ENCODE measurements around the gene TRAIP.

The TRAIP gene

GRCh38 chr3:49803465-49804140 lies 52.8 kb downstream of the TRAIP start (continued):
- TF ChIP-seq ZNF248 (tag by site-specific recombination; IDR thresholded peaks at IDR 0.05) = no peak
- no peak for TF ChIP-seq KLF7 (tag by site-specific recombination; IDR thresholded peaks at IDR 0.05; ENCODE audit: borderline replicate concordance)
- no peak for TF ChIP-seq ZBTB7A (tag by site-specific recombination; IDR thresholded peaks at IDR 0.05; ENCODE audit: low read depth)
- no peak for TF ChIP-seq KLF16 (tag by site-specific recombination; IDR thresholded peaks at IDR 0.05)
- TF ChIP-seq ZNF623 (tag by site-specific recombination; IDR thresholded peaks at IDR 0.05) = no peak
- TF ChIP-seq ZNF426 (tag by site-specific recombination; IDR thresholded peaks at IDR 0.05) = no peak
- peak; percentile 72 for TF ChIP-seq ZNF398 (tag by site-specific recombination; IDR thresholded peaks at IDR 0.05)
- TF ChIP-seq ZNF2 (tag by site-specific recombination; IDR thresholded peaks at IDR 0.05) = no peak
- TF ChIP-seq ZNF16 (tag by site-specific recombination; IDR thresholded peaks at IDR 0.05; ENCODE audit: low read depth) = no peak

- ChIA-PET CTCF (interaction anchor here (0.6 to 3.1 kb wide), 19 partner anchors 8 to 264 kb away, joined by 3 to 29 read pairs (median 3); partner anchors contain the start of gene IP6K1), POLR2A (interaction anchor here (0.7 to 1.9 kb wide), 6 partner anchors 17 to 106 kb away, joined by 3 to 6 read pairs (median 3); partner anchors contain the start of gene IP6K1)
- no peaks in the 10 kb centered on the region for H3K36me3 ChIP-seq (ENCODE audit: control insufficient read depth in 2 of 2, insufficient read depth in 1 of 2, low read length in 2 of 2)
- H3K27ac ChIP-seq (ENCODE audit: extremely low read depth, low read depth, low read length) = no peak within 1 kb of the TSS
- peak within 1 kb of the TSS; percentile 84 for H3K4me3 ChIP-seq (ENCODE audit: low read depth, low read length)
- no peaks in the 10 kb centered on the region for H3K9me3 ChIP-seq (ENCODE audit: control insufficient read depth, insufficient read depth, low read depth, low read length)
- H3K4me1 ChIP-seq (ENCODE audit: control insufficient read depth, insufficient read depth, low read length) = no peaks in the 10 kb centered on the region
- no peak for TF ChIP-seq ZNF837 (tag by site-specific recombination; IDR thresholded peaks at IDR 0.05)
- no peak for TF ChIP-seq ZNF76 (tag by site-specific recombination; IDR thresholded peaks at IDR 0.05; ENCODE audit: borderline replicate concordance, low read depth)
- TF ChIP-seq ZNF513 (tag by site-specific recombination; IDR thresholded peaks at IDR 0.05) = no peak
- no peak for TF ChIP-seq REST (tag by site-specific recombination; IDR thresholded peaks at IDR 0.05)
- TF ChIP-seq ZNF324 (tag by site-specific recombination; IDR thresholded peaks at IDR 0.05) = no peak; the same call in 1 of the 2 replicates
- TF ChIP-seq SCRT1 (tag by site-specific recombination; IDR thresholded peaks at IDR 0.05; ENCODE audit: borderline replicate concordance) = no peak
- TF ChIP-seq PRDM4 (tag by site-specific recombination; IDR thresholded peaks at IDR 0.05) = no peak; the same call in 1 of the 2 replicates
- no peak for TF ChIP-seq BCL6B (tag by site-specific recombination; IDR thresholded peaks at IDR 0.05)
- TF ChIP-seq ZNF211 (tag by site-specific recombination; IDR thresholded peaks at IDR 0.05; ENCODE audit: low read depth) = no peak
- TF ChIP-seq PRDM10 (tag by site-specific recombination; IDR thresholded peaks at IDR 0.05) = 0 out of 2 replicates have a peak, but pooled peaks have one; percentile 14
Observed at GRCh38 chr3:49802719-49803464, 53.5 kb downstream of the TRAIP start, which contains the start of gene INKA1. TSS of gene INKA1 (plus strand) at chr3:49803261. CDS start at chr3:49803393, 132 bp downstream.
